Left lobe of liver (tissue), 2 donors: ENCODE results near the gene CNTN4. TPM values are rescaled to one million over a fixed set of nuclear protein-coding genes. Genes with fewer than 3 reads are reported as not detected.

ENCODE experiments used
- ATAC-seq: fragments of 200-7000 bp; cut with Tn5 transposase; one replicate; pipeline ENCODE4 v1.9.1; 2020; ENCODE audit warnings: mild to moderate bottlenecking, moderate library complexity
- DNase-seq: peaks from one replicate; pipeline ENCODE4 v3.0.0-alpha.2; 2020; ENCODE audit warnings: low spot score
- total RNA-seq: library from RNA; stranded (reverse); gene quantifications from one replicate; pipeline ENCODE4 v1.2.1, GENCODE V29; 2021
- donor health status: DM: no; HTN: no; CAD: no; lungs with moderate emphysema.
- donor health status: DM: no; HTN: yes; CAD: no.

The CNTN4 gene
- total RNA-seq, 1 donor from 2014 or later: 3.3 TPM

DNA sequence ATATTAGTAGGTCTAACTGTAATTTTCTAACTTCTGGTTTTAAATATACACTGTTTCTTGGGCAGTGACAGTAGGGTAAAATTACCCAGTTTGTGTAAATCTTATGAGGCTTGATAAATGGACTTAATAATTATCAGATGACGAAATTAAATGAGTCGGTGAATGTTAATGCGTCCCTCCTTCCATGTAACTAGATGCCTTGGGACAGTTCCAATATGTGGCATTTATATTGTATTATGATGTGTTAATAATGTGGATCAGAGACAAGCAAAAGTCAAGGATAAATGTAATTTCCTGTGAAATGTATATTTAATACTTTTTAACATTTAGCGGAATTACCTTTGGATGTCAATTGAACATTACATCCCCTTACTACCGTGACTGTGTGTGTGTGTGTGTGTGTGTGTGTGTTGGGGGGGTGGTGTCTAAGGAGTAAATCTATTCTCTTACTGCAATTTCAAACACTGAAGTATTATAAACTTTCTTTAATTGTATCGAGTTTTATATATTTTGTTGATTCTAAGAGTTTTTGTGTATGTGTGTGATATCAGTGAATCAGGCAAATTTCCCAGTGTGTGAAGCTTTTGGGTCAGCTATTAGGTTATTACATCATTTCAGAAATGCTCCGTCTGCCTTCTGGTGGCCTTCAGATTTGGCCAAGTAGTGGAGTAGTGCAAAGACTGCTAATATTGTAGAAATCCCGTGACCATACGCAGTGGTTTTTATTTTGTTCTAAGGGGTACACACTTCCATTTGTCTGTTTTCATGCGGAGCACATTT is 50.1 kb downstream of the CNTN4 start:
- ATAC-seq (no peak), DNase-seq (no peak)

DNA sequence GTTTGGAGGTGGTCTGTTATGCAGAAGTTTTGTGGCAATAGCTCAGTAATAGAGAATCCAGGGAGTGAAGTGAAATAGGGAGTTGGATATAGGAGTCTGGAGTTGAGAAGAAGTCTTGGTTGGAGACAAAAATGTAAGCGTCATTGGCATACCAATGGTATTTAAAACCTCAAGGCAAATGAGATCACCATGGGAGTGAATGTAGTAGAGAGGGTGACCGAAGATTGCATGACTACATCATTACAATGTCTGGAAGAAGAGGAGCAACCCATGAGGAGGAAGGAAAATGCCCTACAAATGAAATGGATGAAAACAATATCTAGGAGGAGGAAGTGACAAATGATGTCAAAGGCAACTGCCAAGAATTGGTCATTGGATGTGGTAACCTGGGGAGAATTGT is 54.4 kb downstream of the CNTN4 start:
- no peak for ATAC-seq
- no peak for DNase-seq

DNA sequence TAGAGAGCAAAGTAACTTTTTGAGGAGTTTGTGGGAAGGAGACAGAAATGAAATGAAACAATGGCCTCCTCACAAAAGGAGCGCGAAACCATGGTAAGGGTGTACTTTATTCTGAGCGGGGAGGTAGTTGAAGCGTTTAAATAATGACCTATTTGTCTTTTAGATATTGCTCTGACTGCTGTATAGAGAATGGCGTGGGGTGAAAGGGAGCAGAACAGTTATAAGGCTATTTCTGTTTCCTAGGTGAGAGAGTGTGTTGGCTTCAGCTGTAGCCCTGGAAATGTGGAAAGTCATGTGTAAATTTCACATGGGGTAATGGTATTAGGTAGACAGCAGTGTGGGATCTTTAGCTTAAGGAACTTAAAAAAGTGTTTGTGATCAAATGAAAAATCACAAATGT is 54.9 kb downstream of the CNTN4 start:
- ATAC-seq: no peak
- DNase-seq: no peak

DNA sequence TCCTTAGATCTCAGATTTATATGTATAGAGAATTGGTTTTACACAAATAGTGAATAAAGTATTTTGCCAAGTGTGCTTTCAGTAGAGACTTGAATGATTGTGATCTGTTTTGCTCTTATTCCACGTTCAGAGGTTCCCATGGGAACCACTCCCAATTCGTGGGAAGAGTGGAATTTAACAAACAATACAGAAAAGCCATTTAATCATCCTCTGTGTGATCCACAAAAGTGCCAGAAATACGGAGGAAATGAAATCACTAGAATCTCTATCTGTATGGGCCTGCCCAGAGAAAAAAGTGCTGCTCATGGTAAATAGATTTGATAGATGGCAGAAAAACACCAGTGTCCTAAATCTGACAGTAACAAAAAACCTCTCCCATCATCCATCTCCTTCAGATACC is 56.0 kb downstream of the CNTN4 start:
- ATAC-seq (no peak), DNase-seq (no peak)

DNA sequence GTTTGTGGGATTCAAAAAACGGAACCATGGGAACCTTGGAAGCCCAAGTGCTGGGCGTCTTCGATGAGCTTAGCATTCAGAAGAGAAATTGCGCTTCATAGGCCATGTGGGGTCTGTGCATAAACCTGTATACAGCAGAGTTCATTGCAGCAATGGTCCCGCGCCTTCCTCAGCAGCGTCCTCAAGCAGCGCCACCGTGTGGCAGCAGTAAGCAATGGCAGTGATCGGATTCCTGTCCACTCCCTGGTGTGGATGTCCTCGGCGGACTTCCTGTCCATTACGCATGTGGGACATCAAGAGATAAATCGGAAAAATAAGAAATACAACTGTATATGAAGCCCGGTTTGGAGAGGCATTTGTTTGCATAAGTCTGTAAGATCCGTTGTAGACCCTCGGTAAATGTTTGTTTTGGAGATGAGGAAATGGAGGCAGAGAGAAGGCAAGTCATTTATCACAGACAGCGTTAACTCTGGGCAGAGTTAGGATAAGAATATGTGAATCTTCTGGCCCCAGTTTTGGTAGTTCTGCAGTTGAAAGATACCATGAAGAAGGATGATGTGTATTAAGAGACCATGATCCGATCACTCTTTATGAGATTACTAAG is 57.7 kb downstream of the CNTN4 start:
- ATAC-seq: peak; percentile 47
- DNase-seq: no peak

DNA sequence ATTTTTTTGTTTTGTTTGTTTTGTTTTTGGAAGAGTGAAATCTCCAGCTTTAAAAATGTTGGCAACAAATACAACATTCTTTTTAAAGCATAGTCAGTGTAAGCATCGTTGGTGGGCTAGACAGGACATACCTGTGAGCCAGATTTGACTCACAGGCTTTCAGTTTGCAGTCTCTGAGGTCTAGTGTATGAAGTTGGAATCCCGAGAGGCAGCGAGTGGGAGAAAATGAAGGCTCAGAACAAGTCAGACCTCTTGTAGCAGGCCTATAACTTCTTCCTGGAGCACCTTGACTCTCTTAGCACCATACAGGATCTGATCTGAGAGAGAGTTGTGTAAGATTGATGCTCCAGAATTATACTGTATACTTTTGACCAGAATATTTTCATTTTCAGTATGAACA is 60.2 kb downstream of the CNTN4 start:
- no peak for ATAC-seq
- DNase-seq: no peak

DNA sequence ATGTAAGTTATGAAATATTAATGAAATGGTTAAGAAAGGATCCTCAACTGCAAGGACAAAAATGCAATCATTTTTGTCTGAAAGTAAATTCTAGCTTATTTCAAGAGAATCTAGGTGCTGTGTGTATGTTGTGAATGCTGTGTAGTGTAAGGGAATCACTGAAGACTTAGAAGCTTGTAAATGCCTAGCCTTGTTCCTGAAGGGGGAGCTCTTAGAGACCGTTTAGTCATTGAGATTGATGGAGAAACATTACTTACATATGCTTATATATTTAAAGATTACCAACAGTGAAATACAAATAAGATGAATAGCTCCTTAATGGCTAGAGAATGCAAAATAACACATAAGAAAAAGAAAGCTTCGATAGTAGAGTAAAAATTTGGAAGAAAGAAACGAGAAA is 67.9 kb downstream of the CNTN4 start:
- DNase-seq (no peak), ATAC-seq (no peak)

DNA sequence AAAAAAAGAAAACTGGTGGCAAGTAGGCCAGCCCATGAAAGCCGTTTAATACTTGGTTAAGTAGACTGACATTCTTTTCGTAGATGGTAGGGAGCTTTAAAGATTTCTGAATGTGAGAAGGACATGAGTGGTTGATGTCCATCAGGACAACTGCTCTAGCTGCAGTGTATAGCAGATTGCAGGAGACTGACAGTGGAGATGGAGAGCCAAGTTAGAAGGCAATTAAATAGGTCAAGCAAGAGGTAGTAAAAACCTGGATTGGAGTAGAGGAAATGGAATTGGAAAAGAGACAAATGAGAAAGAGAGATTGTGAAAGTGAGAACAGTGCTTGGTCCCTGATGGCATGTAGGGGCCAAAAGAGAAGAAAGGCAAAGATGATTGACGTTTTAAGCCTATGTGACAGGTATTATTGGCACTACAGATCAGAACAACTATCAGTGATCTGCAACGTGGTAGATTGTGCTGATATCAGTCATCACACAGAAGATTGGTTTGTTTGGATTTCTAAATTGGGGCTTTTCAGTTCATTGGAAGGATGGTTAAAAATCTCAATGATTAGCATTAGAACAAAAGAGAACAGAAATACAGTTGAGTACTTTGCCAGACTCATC is 74.0 kb downstream of the CNTN4 start:
- ATAC-seq (no peak), DNase-seq (no peak)

DNA sequence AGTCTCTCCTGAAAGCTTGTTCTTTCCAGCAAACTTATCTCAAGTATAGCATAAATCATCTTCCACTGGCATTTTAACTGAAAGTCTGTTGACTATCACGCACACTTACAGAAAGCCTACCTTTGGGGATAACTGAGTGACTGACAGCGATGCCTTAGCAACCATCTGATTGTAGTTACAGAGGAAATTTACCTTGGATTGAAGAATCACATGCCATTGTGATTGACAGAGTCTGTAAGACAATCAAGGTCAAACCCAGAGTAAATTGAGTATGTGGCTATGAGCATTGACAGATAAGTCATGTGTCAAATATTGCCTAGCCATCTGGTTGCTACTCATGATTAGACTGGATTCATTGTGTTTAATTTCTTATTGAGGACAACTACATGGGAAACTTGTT is 82.0 kb downstream of the CNTN4 start:
- no peak for DNase-seq
- no peak for ATAC-seq

DNA sequence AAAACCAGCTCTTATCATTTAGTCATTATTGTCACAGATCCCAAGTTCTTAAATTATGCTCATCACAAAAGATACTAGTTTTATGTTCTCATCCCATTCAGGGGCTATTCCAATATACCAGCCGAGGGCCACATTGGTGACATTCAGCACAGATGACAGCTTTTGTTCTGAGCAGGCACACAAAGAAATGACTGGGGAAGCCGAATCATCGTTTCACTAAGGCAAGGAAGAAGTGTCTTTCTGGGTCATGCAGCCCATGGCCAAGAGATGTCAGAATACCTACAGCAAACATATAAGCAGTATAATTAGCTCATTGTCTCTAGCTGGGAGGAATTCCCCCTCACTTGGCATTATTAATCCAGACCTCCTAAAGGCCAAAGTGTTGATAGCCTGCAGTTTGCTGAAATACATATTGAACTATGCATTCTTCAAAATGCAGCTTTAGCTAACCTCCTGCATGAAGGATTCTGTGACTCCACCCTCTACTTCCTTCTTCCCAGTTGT is 100.2 kb downstream of the CNTN4 start:
- ATAC-seq (no peak), DNase-seq (no peak)

DNA sequence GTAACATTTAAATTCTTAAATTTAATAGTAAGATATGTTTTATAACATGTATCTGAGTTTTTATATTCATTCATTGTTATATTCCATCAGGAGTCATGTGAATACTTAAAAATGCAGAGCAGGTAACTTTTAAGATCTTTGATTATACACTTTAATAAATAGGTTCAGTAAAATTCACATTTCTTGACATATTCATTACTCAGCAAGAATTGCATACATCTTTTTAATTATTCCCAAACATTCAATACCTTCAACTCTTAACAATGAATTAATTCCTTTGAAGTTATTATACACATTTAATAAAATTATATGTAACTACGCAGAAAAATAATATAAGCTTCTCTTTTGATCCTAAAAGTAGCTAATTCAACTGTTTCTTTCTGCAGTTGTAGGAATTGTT is 105.4 kb downstream of the CNTN4 start:
- ATAC-seq (no peak), DNase-seq (no peak)

DNA sequence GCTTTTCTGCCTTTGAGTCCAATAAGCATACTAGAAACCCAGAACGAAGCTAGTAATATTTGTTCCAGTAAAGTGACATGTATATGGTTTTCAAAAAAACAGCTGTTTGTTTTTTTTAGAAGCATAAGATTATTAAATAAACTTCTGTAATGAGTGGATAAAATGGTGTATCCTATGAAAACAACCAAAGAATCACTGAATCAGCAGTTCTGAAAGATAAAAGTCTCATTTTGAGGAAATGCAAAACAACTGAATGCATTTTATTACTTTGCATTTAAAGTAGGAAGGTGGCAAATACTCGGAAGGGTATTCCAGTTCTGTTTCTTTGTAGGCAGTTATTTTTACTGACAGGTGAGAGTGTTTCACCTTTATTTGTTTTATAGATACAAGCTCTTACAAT is 107.0 kb downstream of the CNTN4 start:
- no peak for ATAC-seq
- DNase-seq: no peak

DNA sequence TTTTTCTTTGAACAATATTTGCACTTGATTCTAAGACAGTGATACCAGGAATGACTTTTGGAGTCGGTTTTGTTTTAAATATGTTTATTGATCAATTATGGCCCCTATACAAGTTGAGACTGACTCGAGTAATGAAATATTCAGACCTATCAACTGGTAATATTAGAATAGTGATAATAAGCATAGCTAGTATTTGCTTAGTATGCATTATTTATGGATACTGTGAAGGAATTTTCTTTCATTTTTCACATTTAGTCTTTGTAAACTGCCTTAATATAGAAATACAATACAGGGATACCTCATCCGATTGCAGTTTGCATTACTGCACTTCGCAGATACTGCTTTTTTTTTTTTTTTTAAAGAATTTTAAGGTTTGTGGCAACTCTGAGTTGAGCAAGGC is 107.9 kb downstream of the CNTN4 start:
- ATAC-seq (no peak), DNase-seq (no peak)

DNA sequence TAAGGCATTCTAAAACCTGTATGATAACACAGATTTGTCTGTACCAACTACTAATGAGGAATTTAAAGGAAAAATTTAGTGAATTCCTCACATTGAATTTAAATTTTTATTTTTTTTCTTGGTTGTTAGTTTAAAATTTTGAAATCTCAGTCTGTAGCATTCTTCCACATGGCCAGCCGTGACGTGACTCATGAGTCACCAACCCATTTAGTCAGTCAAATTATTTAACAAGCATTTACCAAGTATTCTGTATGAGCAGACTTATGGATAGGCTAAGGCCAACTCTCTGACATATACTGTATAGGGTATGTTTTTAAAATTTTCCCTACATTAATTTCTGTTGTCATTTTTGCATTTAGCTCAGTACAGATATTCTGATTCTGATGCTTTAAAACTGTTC is 112.9 kb downstream of the CNTN4 start:
- ATAC-seq (no peak), DNase-seq (no peak)

DNA sequence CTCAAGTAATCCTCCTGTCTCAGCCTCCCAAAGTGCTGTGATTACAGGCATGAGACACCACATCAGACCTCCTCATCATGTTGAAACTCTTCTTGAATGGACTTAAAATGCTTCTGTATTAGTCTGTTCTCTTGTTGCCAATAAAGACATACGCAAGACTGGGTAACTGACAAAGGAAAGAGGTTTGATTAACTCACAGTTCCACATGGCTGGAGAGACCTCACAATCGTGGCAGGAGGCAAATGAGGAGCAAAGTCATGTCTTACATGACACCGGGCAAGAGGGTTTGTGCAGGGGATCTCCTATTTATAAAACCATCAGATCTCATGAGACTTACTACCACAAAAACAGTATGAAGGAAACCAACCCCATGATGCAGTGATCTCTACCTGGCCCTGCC is 113.5 kb downstream of the CNTN4 start:
- DNase-seq: no peak
- no peak for ATAC-seq

DNA sequence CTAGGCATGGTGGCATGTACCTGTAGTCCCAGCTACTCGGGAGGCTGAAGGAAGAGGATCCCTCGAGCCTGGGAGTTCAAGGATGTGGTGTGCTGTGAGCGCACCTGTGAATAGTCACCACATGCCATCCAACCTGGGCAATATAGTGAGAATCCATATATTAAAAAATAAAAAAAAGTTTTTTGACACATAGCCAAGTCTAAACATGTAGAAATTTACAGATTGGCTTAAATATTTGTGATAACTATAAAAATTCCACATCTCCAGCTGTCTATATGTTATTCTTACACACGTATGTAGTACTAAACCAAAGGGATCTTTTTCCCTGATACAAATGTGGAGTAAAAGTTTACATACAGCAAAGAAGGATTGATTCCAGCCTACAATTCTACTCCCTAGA is 119.7 kb downstream of the CNTN4 start:
- DNase-seq (no peak), ATAC-seq (no peak)

DNA sequence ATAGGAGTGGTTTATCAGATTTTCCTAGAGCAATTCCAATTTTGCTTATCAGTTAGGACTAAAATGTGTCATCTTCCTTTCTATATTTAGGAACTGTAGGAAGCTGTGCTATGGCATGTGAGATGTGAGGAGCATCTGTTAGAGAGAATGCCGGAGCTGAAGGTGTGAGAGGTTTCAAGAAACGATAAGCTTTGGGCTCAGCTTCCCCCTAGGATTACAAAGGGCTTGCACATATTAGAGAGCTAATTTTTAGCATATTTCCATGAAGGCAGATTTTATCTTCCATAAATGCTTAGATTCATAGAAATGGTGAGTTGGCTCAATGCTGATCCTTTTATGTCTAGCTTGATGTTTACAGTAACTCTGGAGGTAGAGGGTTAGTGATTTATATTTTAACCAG is 120.2 kb downstream of the CNTN4 start:
- DNase-seq: no peak
- no peak for ATAC-seq

DNA sequence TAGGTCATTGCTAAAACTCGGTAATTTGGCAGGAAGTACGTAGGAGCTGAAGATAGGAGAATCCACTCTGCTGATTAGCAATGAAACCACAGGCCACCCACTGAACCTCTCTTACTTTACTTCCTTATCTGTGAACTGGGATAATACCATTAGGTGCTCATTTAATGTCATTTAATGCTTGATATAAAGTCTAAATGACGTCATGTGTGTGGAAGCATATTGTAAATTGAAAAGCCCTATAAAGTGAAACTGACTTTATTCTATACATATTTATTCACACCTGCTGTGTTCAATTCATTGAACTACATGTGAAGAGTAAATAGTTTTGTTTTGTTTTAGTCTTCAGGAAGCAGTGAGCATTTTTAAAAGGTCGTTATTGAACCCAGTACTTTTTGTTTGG is 137.5 kb downstream of the CNTN4 start:
- DNase-seq: no peak
- no peak for ATAC-seq

DNA sequence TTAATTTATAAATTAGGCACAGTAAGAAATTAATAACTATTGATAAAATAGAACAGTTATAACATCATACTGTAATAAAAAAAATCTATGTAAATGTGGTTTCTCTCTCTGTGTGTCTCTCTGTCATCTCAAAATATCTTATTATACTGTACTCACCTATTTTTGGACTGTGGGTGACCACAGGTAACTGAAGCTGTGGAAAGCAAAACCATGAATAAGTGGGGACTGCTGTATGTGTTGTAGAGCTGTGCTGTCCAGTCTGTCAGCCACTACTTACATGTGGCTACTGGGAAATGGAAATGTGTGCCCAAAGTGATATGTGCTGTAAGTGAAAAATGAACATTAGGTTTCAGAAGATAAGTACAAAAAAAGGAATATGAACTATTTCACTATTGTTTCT is 145.5 kb downstream of the CNTN4 start:
- ATAC-seq: no peak

DNA sequence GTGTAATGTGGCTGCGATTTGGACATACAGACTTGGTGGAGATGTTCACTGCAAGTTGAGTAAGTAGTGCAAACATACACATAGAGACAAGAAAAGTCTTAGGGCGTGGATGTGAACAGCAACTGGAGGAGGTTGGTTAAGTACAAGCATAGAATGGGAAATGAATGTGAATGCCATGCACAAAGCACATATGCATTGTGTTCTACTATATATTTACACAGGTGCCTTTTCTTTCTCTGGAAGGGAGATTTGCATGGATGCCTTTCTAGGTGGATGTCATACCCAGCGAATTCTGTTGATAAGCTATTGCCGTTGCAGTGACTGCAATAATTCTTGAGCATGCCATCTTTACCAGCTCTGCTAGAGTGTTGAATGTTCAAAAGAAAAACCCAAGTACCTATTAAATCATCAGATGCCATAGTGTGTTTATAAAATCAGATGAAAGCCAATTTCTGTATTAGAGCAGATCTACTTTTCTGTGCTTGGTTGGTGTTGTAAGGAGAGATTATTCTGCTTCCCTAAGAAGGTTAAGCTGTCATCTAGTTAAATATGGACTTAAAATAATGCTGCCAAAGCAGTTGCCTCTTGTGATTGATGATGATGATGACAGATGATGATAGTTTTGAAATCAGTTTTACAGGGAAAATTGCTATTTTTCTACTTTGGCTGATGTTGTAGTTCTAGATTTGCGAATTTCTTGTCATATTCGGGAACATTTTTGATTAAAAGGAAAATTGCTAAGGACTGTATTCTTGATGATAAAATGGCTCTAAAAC is 148.4 kb downstream of the CNTN4 start:
- no peak for ATAC-seq
- no peak for DNase-seq

More for the DNA sequence above, 145.5 kb downstream of the CNTN4 start:
- no peak for DNase-seq

DNA sequence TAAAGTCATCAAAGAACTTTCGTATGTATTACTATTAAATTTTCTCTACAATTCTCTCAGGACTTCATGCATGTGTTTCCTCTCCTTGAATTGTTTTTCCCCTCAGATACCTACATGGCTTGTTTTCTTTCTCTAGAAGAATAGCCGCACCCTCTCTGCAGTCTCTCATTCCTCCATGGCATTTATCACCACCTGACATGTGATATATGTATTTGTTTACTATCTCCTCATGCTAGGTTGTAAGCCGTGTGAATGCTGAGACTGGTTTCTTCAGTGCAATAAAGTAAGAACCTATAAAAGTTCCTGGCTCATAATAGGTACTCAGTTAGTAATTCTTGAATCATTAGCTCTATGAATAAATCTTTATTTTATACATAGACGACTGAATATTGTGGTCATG is 149.2 kb downstream of the CNTN4 start:
- DNase-seq (no peak), ATAC-seq (no peak)

DNA sequence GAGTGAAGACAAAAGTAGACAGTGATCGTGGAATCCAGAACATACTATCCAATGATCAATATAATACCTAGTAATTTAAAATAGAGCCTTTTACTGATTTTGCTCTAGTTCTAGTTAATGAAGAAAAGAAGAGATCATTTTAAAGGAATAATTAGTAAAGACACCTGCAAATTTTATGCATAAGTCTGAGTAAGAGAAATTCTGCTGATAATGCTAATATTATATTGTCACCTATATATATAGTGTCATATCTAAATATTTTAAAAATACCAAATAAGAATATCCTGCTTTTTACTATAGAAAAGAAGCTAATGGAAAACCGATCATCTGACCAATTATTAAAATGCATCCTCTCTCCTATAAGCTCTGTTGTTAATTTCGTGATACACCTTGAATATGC is 152.1 kb downstream of the CNTN4 start:
- no peak for ATAC-seq
- no peak for DNase-seq
